Activated T-cell treated with anti-CD3 and anti-CD28 coated beads, Interleukin-2, amount 50 U/mL, for 24 hours (primary cell): Measurements from ENCODE around the gene CABP4.
"Not testable (repeated sequence)": the region's sequence is repeated elsewhere in the genome, so short reads cannot be mapped to it uniquely, and the experiment has no call there.

Experiments
- DNase-seq: peaks from one replicate; pipeline ENCODE4 v3.0.0-alpha.2; 2020
- H3K27ac Mint-ChIP-seq: 2 replicates; pipeline ENCODE4 v1.8.0; 2020; ENCODE audit warnings: mild to moderate bottlenecking, mixed read lengths
- H3K27me3 Mint-ChIP-seq: 2 replicates; pipeline ENCODE4 v1.8.0; 2020; ENCODE audit warnings: mixed read lengths
- H3K36me3 Mint-ChIP-seq: 2 replicates; pipeline ENCODE4 v1.8.0; 2020; ENCODE audit warnings: low read depth, mixed read lengths
- H3K4me1 Mint-ChIP-seq: 2 replicates; pipeline ENCODE4 v1.8.0; 2020; ENCODE audit warnings: low read depth, mixed read lengths
- H3K4me3 Mint-ChIP-seq: 2 replicates; pipeline ENCODE4 v1.8.0; 2020; ENCODE audit warnings: mild to moderate bottlenecking, moderate library complexity, mixed read lengths
- H3K9me3 Mint-ChIP-seq: 2 replicates; pipeline ENCODE4 v1.8.0; 2020; ENCODE audit warnings: mixed read lengths

The CABP4 gene

GRCh38 chr11:67452141-67452952, 2.8 kb upstream of the CABP4 start, which contains the start of gene GPR152:
Gene GPR152 (minus strand): TSS chr11:67452729. CDS start chr11:67452724, 5 bp downstream.
- peaks cover 28% of the 10 kb centered on the region for H3K4me1 Mint-ChIP-seq
- no peak for DNase-seq
- H3K9me3 Mint-ChIP-seq, result no peaks in the 10 kb centered on the region
- no peak within 1 kb of the TSS for H3K4me3 Mint-ChIP-seq
- no peaks in the 10 kb centered on the region for H3K36me3 Mint-ChIP-seq
- H3K27ac Mint-ChIP-seq, result peak within 1 kb of the TSS; percentile 33
- no peaks in the 10 kb centered on the region for H3K27me3 Mint-ChIP-seq

GRCh38 chr11:67453816-67454732, 1.1 kb upstream of the CABP4 start:
- no peaks in the 10 kb centered on the region for H3K36me3 Mint-ChIP-seq
- H3K27ac Mint-ChIP-seq, result no peak overlapping the region
- no peaks in the 10 kb centered on the region for H3K9me3 Mint-ChIP-seq
- H3K27me3 Mint-ChIP-seq, result no peaks in the 10 kb centered on the region
- DNase-seq, result no peak
- H3K4me1 Mint-ChIP-seq, result peaks cover 14% of the 10 kb centered on the region
- H3K4me3 Mint-ChIP-seq, result no peak overlapping the region

GRCh38 chr11:67456068-67456705, 1.0 kb downstream of the CABP4 start:
- no peak overlapping the region for H3K27ac Mint-ChIP-seq
- H3K27me3 Mint-ChIP-seq, result no peaks in the 10 kb centered on the region
- no peaks in the 10 kb centered on the region for H3K36me3 Mint-ChIP-seq
- H3K9me3 Mint-ChIP-seq, result no peaks in the 10 kb centered on the region
- H3K4me1 Mint-ChIP-seq, result peaks cover 7% of the 10 kb centered on the region
- no peak overlapping the region for H3K4me3 Mint-ChIP-seq
- no peak for DNase-seq

- Mint-ChIP-seq H3K4me1 (peaks cover 3% of the 10 kb centered on the region), H3K27ac (no peak overlapping the region), H3K4me3 (no peak overlapping the region), H3K27me3 (no peaks in the 10 kb centered on the region), H3K36me3 (no peaks in the 10 kb centered on the region), H3K9me3 (no peaks in the 10 kb centered on the region)
- no peak for DNase-seq
Observed at GRCh38 chr11:67457453-67457852, 2.3 kb downstream of the CABP4 start.

GRCh38 chr11:67458266-67458665, 3.1 kb downstream of the CABP4 start:
- peaks cover 3% of the 10 kb centered on the region for H3K4me1 Mint-ChIP-seq
- H3K36me3 Mint-ChIP-seq, result no peaks in the 10 kb centered on the region
- no peak for DNase-seq
- H3K27ac Mint-ChIP-seq, result no peak overlapping the region
- H3K9me3 Mint-ChIP-seq, result no peaks in the 10 kb centered on the region
- H3K4me3 Mint-ChIP-seq, result no peak overlapping the region
- no peaks in the 10 kb centered on the region for H3K27me3 Mint-ChIP-seq

- peaks cover 16% of the 10 kb centered on the region for H3K36me3 Mint-ChIP-seq
- no peak overlapping the region for H3K4me3 Mint-ChIP-seq
- H3K9me3 Mint-ChIP-seq, result no peaks in the 10 kb centered on the region
- no peak for DNase-seq
- peak overlapping the region; percentile 22 for H3K27ac Mint-ChIP-seq
- H3K27me3 Mint-ChIP-seq, result no peaks in the 10 kb centered on the region
- peaks cover 32% of the 10 kb centered on the region for H3K4me1 Mint-ChIP-seq
Observed at GRCh38 chr11:67463186-67463585, 8.0 kb downstream of the CABP4 start.

- no peak for DNase-seq
- Mint-ChIP-seq H3K9me3 (no peaks in the 10 kb centered on the region), H3K4me3 (peak overlapping the region; percentile 88), H3K27ac (peak overlapping the region; percentile 93), H3K27me3 (no peaks in the 10 kb centered on the region), H3K4me1 (peaks cover 35% of the 10 kb centered on the region), H3K36me3 (peaks cover 20% of the 10 kb centered on the region)
Observed at GRCh38 chr11:67463680-67464410, 8.7 kb downstream of the CABP4 start.

GRCh38 chr11:67464411-67465188, 9.4 kb downstream of the CABP4 start:
- peak; percentile 92 for DNase-seq
- Mint-ChIP-seq H3K4me3 (peak overlapping the region; percentile 88), H3K36me3 (peaks cover 20% of the 10 kb centered on the region), H3K4me1 (peaks cover 39% of the 10 kb centered on the region), H3K27ac (peak overlapping the region; percentile 93), H3K27me3 (no peaks in the 10 kb centered on the region), H3K9me3 (no peaks in the 10 kb centered on the region)

GRCh38 chr11:67465189-67465510, 10.0 kb downstream of the CABP4 start:
- Mint-ChIP-seq H3K27me3 (no peaks in the 10 kb centered on the region), H3K27ac (peak overlapping the region; percentile 93), H3K9me3 (no peaks in the 10 kb centered on the region), H3K36me3 (peaks cover 20% of the 10 kb centered on the region), H3K4me1 (peaks cover 39% of the 10 kb centered on the region), H3K4me3 (peak overlapping the region; percentile 88)
- no peak for DNase-seq

GRCh38 chr11:67465530-67465929, 10.4 kb downstream of the CABP4 start:
- Mint-ChIP-seq H3K4me1 (peaks cover 39% of the 10 kb centered on the region), H3K27ac (peak overlapping the region; percentile 93), H3K36me3 (peaks cover 20% of the 10 kb centered on the region), H3K4me3 (peak overlapping the region; percentile 88)
- not testable (repeated sequence) for H3K9me3 Mint-ChIP-seq, H3K27me3 Mint-ChIP-seq, DNase-seq

- H3K36me3 Mint-ChIP-seq, result peaks cover 20% of the 10 kb centered on the region
- peak overlapping the region; percentile 69 for H3K27ac Mint-ChIP-seq
- no peak for DNase-seq
- H3K4me1 Mint-ChIP-seq, result peaks cover 40% of the 10 kb centered on the region
- H3K9me3 Mint-ChIP-seq, result no peaks in the 10 kb centered on the region
- peak overlapping the region; percentile 42 for H3K4me3 Mint-ChIP-seq
- H3K27me3 Mint-ChIP-seq, result no peaks in the 10 kb centered on the region
Observed at GRCh38 chr11:67466367-67466766, 11.2 kb downstream of the CABP4 start.

- Mint-ChIP-seq H3K36me3 (peaks cover 20% of the 10 kb centered on the region), H3K27me3 (no peaks in the 10 kb centered on the region), H3K9me3 (no peaks in the 10 kb centered on the region), H3K4me1 (peaks cover 40% of the 10 kb centered on the region), H3K27ac (peak overlapping the region; percentile 94), H3K4me3 (peak overlapping the region; percentile 91)
- DNase-seq, result no peak
Observed at GRCh38 chr11:67466962-67467771, 12.0 kb downstream of the CABP4 start.

- Mint-ChIP-seq H3K27ac (peak overlapping the region; percentile 94), H3K4me3 (peak overlapping the region; percentile 91), H3K4me1 (peaks cover 40% of the 10 kb centered on the region), H3K9me3 (no peaks in the 10 kb centered on the region), H3K27me3 (no peaks in the 10 kb centered on the region), H3K36me3 (peaks cover 20% of the 10 kb centered on the region)
- DNase-seq, result peak; percentile 54
Observed at GRCh38 chr11:67468056-67468455, 12.9 kb downstream of the CABP4 start.
